ENCODE results near the gene ZNF277. TPM values are rescaled to one million over a fixed set of nuclear protein-coding genes. Genes with fewer than 3 reads are reported as not detected.

Gene ZNF277
- total and polyA plus RNA-seq, 2 donors (not counting 3 experiments of a cell fraction or from before 2014, with no cell fraction given), result 7.8 to 22.6 TPM

DNA sequence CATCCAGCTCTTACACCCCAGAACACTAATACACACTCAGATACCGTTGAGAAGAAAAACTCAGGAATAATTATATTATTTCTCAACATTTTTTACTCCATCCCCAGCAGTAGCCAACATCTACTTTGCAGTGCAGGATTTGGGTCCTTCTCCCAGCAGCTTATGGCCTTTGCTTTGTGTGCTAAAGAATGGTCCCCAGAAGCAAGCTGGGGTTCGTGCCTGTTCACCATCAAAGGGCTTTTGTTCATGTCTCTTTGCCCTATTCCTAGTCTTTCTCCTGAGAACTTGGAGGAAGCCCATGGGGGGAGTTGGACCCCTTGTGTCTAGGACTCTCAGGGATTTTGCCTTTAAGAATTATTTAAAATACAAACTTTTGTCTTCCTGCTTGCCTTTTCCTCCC lies 100.4 kb downstream of the ZNF277 start:
- FAIRE-seq, result no peak
- H3K4me2 ChIP-seq (ENCODE audit: insufficient read depth, low read length), result no peak overlapping the region
- peaks cover 4% of the 10 kb centered on the region for H3K4me1 ChIP-seq (ENCODE audit: control insufficient read depth, extremely low read depth, insufficient read depth, low read length)
- ChIA-PET CTCF (no interaction called here), POLR2A (no interaction called here)
- no peak overlapping the region for H3K4me3 ChIP-seq (replicated peaks in 1 of 3; ENCODE audit: insufficient read depth in 1 of 3, low read depth in 1 of 3, low read length in 3 of 3)
- BruUV-seq (replicated peaks), result no TSS peak
- DNase-seq (ENCODE audit: low read depth, low spot score), result no peak
- H3K36me3 ChIP-seq (ENCODE audit: control insufficient read depth in 2 of 2, extremely low read depth in 1 of 2, insufficient read depth in 2 of 2, low read length in 2 of 2), result no peaks in the 10 kb centered on the region
- H3K79me2 ChIP-seq (ENCODE audit: control insufficient read depth, insufficient read depth, low read length), result no peaks in the 10 kb centered on the region
- dilution Hi-C loops (cut with MboI; ENCODE audit: extremely low pct_ligation_motif_present, low sequenced_read_pairs) (no loop called here), intact Hi-C loops (cut with micrococcal nuclease) (no loop called here)
- no peaks in the 10 kb centered on the region for H3K27me3 ChIP-seq (ENCODE audit: control insufficient read depth in 2 of 2, insufficient read depth in 2 of 2, low read length in 2 of 2)
- no peaks in the 10 kb centered on the region for H3K9me1 ChIP-seq (replicated peaks; ENCODE audit: control insufficient read depth, extremely low read depth, insufficient read depth, low read length)
- no peak overlapping the region for H3K9ac ChIP-seq (replicated peaks; ENCODE audit: extremely low read depth, insufficient read depth, low read length)
- no peak overlapping the region for H2AFZ ChIP-seq (ENCODE audit: low read depth, low read length)
- no peaks in the 10 kb centered on the region for H4K20me1 ChIP-seq (replicated peaks; ENCODE audit: control insufficient read depth, extremely low read depth, insufficient read depth, low read length)
- H3K27ac ChIP-seq (ENCODE audit: insufficient read depth, low read depth, low read length), result no peak overlapping the region
- no peaks in the 10 kb centered on the region for H3K9me3 ChIP-seq (replicated peaks; ENCODE audit: control insufficient read depth, insufficient read depth, low read length)
- no peak for TF ChIP-seq EZH2 (IDR thresholded peaks at IDR 0.05; ENCODE audit: borderline replicate concordance, low read depth, low read length, severe bottlenecking)
- TF ChIP-seq POLR2A (IDR thresholded peaks at IDR 0.05; ENCODE audit: low read depth, low read length), result no peak
- TF ChIP-seq MYC (IDR thresholded peaks at IDR 0.05; ENCODE audit: low read depth, low read length), result no peak
- TF ChIP-seq, protein P1, sequence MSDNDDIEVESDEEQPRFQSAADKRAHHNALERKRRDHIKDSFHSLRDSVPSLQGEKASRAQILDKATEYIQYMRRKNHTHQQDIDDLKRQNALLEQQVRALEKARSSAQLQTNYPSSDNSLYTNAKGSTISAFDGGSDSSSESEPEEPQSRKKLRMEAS (IDR thresholded peaks at IDR 0.05; ENCODE audit: insufficient read depth, insufficient read length), result no peak
- no peak for TF ChIP-seq POLR2AphosphoS5 (IDR thresholded peaks at IDR 0.05; ENCODE audit: insufficient read depth, low read depth, low read length)
- TF ChIP-seq JUN (IDR thresholded peaks at IDR 0.05; ENCODE audit: borderline replicate concordance, insufficient read depth, insufficient read length, low read depth), result no peak
- TF ChIP-seq, protein P2, sequence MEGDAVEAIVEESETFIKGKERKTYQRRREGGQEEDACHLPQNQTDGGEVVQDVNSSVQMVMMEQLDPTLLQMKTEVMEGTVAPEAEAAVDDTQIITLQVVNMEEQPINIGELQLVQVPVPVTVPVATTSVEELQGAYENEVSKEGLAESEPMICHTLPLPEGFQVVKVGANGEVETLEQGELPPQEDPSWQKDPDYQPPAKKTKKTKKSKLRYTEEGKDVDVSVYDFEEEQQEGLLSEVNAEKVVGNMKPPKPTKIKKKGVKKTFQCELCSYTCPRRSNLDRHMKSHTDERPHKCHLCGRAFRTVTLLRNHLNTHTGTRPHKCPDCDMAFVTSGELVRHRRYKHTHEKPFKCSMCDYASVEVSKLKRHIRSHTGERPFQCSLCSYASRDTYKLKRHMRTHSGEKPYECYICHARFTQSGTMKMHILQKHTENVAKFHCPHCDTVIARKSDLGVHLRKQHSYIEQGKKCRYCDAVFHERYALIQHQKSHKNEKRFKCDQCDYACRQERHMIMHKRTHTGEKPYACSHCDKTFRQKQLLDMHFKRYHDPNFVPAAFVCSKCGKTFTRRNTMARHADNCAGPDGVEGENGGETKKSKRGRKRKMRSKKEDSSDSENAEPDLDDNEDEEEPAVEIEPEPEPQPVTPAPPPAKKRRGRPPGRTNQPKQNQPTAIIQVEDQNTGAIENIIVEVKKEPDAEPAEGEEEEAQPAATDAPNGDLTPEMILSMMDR (IDR thresholded peaks at IDR 0.05; ENCODE audit: extremely low read depth in 1 of 2, insufficient read depth in 1 of 2, low read depth in 1 of 2, low read length in 2 of 2), result no peak
- TF ChIP-seq FOS (IDR thresholded peaks at IDR 0.05; ENCODE audit: borderline replicate concordance, insufficient read depth, low read length), result no peak

Measured in endothelial cell of umbilical vein (primary cell).